ENCODE data around the gene TMEM33. TPM values are rescaled to one million over a fixed set of nuclear protein-coding genes. Genes with fewer than 3 reads are reported as not detected.

TMEM33 gene
- total RNA-seq, 4 donors from 2014 or later: 50.7 to 65.4 (median 54.6) TPM

DNA sequence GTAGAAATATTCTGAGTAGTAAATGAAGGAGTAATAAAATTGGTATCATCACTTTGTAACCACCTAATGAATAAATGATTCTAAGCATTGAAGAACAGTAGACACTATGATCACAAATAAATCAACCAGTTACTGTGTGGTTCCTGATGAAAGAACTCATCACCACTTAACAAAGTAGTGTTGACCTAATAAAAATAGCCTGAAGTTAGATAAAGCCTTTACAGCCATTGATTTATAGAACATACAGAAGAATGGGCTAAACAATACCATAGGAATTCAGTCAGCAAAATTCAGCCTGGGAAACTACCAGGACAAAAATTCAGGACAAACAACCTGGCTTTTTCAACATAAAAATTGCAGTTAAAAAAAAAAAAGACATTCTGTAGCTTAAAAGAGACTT is 64.1 kb downstream of the TMEM33 start:
- Histone ChIP-seq H3K4me1 (no peaks in the 10 kb centered on the region), H3K36me3 (no peaks in the 10 kb centered on the region), H3K9me3 (no peaks in the 10 kb centered on the region), H3K27me3 (no peaks in the 10 kb centered on the region), H3K27ac (no peak overlapping the region), H3K4me3 (replicated peaks in 1 of 3) (no peak overlapping the region)
- TF ChIP-seq, protein P1, sequence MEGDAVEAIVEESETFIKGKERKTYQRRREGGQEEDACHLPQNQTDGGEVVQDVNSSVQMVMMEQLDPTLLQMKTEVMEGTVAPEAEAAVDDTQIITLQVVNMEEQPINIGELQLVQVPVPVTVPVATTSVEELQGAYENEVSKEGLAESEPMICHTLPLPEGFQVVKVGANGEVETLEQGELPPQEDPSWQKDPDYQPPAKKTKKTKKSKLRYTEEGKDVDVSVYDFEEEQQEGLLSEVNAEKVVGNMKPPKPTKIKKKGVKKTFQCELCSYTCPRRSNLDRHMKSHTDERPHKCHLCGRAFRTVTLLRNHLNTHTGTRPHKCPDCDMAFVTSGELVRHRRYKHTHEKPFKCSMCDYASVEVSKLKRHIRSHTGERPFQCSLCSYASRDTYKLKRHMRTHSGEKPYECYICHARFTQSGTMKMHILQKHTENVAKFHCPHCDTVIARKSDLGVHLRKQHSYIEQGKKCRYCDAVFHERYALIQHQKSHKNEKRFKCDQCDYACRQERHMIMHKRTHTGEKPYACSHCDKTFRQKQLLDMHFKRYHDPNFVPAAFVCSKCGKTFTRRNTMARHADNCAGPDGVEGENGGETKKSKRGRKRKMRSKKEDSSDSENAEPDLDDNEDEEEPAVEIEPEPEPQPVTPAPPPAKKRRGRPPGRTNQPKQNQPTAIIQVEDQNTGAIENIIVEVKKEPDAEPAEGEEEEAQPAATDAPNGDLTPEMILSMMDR (IDR thresholded peaks at IDR 0.05): no peak
- no peak for TF ChIP-seq POLR2A (IDR thresholded peaks at IDR 0.05)
- intact Hi-C loops (cut with DNase I): no loop called here
- no peak for DNase-seq

DNA sequence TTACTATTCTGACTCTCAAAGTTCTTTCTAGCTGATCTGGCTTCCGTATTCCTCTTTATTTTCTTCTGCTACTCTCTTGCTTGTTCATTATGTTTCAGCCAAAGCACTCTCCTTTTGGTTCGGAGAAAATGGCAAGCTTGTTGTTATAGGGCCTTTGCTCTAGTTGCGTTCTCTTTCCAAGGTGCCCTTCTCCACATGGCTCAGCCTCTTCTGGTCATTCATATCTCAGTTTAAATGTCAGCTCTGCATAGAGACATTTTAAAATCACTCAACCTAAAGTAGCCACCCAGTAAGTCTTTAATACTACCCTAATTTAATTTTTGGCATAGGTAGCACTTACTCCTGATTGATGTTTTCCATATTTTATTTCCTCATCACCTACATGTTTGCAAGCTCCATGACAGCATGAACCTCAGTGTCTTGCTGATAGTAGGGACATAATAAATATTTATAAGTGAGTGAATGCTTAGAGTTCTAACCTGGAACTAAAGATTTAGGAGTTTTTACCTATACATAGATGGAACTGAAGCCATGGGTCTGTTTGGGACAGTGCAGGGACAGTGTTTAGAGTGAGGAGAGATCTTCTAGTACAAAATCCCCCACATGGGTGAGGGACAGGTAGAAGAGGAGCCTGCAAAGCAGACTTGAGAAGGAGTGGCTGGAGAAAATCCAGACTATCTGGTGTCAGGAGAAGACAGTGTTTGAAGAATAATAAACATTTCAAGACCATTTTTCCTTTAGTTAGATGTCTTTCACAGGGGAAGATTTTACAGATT is 73.0 kb downstream of the TMEM33 start:
- Histone ChIP-seq H3K27me3 (no peaks in the 10 kb centered on the region), H3K36me3 (no peaks in the 10 kb centered on the region), H3K27ac (no peak overlapping the region), H3K4me1 (no peaks in the 10 kb centered on the region), H3K4me3 (replicated peaks in 1 of 3) (no peak overlapping the region), H3K9me3 (no peaks in the 10 kb centered on the region)
- TF ChIP-seq, protein P1 (IDR thresholded peaks at IDR 0.05): no peak
- DNase-seq: no peak
- 90 to 95% methylated on average over 3 of the region's 3 CpGs for WGBS, 2 donors
- intact Hi-C loops (cut with DNase I): loop anchor here (10.0 kb wide), 1 partner anchor 637 kb away; no protein-coding TSS in a partner anchor

Small RNAs within 50 kb of the gene (small RNA-seq; reads per million reads assigned to genes)
- gene AC108210.2: not detected

Other genes with a start within 250 kb of the TMEM33 start
- not detected for gene PHOX2B, start 186.7 kb upstream of the TMEM33 start, total RNA-seq
- gene DCAF4L1, start 46.3 kb downstream of the TMEM33 start, total RNA-seq: under 1 TPM; 0.20 to 0.71 (median 0.30) TPM
- 100 to 1,000 TPM in 3 of 4 donors, 10 to 100 TPM in 1; 75.6 to 158 (median 116) TPM for gene SLC30A9, start 55.1 kb downstream of the TMEM33 start, total RNA-seq
- under 1 TPM in 1 of 4 donors, not detected in 3; 0.13 TPM for gene BEND4, start 217.2 kb downstream of the TMEM33 start, total RNA-seq